Lower leg skin (tissue), 3 donors: ENCODE data around the gene CD69.
"Not testable (repeated sequence)": the region's sequence is repeated elsewhere in the genome, so short reads cannot be mapped to it uniquely, and the experiment has no call there.

Experiments
- POLR2A ChIP-seq, 2 donors: fragments of 450-650 bp; IDR thresholded peaks; one replicate each; pipeline ENCODE4 v1.6.1; 2016 to 2017; ENCODE audit warnings: antibody characterized with exemption in 2 of 2, mild to moderate bottlenecking in 1 of 2, moderate library complexity in 1 of 2
- TF ChIP-seq, protein P1 (sequence below), 3 donors: fragments of 450-650 bp; IDR thresholded peaks; one replicate each; pipeline ENCODE4 v1.5.1; 2016; ENCODE audit warnings: antibody characterized with exemption in 3 of 3, mild to moderate bottlenecking in 3 of 3, moderate library complexity in 2 of 3

DNA sequence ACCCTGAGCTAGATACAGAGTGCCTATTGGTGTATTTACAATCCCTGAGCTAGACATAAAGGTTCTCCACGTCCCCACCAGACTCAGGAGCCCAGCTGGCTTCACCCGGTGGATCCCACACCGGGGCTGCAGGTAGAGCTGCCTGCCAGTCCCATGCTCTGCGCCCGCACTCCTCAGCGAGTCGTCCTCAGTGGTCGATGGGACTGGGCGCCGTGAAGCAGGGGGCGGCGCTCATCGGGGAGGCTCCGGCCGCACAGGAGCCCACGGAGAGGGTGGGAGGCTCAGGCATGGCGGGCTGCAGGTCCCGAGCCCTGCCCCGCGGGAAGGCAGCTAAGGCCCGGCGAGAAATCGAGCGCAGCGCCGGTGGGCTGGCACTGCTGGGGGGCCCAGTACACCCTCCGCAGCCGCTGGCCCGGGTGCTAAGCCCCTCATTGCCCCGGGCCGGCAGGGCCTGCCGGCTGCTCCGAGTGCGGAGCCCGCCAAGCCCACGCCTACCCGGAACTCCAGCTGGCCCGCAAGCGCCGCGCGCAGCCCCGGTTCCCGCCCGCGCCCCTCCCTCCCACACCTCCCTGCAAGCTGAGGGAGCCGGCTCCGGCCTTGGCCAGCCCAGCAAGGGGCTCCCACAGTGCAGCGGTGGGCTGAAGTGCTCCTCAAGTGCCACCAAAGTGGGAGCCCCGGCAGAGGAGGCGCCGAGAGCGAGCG, 21.1 kb downstream of the CD69 start:
- TF ChIP-seq, protein P1, sequence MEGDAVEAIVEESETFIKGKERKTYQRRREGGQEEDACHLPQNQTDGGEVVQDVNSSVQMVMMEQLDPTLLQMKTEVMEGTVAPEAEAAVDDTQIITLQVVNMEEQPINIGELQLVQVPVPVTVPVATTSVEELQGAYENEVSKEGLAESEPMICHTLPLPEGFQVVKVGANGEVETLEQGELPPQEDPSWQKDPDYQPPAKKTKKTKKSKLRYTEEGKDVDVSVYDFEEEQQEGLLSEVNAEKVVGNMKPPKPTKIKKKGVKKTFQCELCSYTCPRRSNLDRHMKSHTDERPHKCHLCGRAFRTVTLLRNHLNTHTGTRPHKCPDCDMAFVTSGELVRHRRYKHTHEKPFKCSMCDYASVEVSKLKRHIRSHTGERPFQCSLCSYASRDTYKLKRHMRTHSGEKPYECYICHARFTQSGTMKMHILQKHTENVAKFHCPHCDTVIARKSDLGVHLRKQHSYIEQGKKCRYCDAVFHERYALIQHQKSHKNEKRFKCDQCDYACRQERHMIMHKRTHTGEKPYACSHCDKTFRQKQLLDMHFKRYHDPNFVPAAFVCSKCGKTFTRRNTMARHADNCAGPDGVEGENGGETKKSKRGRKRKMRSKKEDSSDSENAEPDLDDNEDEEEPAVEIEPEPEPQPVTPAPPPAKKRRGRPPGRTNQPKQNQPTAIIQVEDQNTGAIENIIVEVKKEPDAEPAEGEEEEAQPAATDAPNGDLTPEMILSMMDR (IDR thresholded peaks at IDR 0.05): not testable (repeated sequence)
- TF ChIP-seq POLR2A (IDR thresholded peaks at IDR 0.05): not testable (repeated sequence)
